HG03565 (cell line): ENCODE data around the gene PHF13.
"Not testable (repeated sequence)": the region's sequence is repeated elsewhere in the genome, so short reads cannot be mapped to it uniquely, and the experiment has no call there.

Experiments used
- ATAC-seq: cut with Tn5 transposase; IDR thresholded peaks from one replicate; pipeline ENCODE4 v1.9.1; 2021; ENCODE audit warnings: mild to moderate bottlenecking, moderate library complexity; ENCODE audit not compliant: unreplicated experiment

PHF13 gene

DNA sequence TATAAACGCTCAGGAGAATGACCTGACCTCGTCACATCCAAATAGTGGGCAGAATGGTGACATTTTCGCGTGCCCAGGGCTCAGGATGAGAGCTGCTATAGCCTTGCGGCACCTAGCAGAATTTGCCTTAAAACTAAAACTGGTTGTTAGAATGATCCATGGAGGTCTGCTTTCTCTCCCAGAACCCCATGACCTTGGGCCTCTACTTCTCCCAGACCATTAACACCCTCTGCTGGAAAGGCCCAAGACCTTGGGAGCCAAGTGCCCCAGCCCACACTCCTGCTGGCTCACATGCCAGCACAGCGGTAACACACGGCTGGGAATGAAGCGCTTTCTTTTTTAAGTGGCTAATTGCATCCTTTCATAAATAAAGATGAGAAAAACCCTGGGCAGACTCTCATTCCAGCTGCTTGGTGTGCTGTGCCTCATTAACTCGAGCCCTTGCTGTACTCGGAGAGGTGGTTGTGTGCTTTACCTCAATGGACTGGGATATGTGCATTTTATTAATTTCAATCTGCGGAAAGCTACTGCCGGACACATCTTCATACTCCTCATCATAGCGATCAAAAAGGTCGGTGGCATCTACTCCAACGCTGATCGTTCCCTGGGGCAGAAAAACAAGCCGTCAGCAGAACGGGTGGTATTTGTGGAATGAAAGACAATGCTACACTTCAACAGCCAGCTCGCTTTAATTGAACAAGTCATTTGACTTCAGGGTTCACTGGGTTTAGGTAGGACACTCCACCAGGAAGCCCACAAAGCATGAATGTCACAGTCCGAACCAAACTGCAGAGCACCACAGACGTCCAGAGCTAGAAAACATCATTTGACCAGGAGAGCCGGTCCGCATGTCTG is 40.1 kb downstream of the PHF13 start:
- ATAC-seq, result no peak

DNA sequence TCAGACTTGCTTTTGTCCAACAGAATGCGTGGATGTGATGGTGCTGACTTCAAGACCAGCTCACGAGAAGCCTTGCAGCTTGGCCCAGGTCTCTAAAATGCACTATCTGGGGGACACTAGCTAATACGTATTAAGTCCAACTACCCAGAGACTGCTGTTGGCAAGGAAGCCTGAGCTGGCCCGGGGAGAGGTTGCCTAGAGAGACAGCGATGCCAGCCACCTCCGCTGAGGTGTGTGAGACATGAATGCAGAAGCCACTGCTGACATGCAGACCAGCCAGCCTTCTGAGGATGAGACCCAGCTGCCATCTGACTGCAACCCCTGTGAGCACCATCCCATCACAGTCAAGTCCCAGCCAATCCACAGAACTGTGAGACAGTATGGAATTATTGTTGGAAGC is 43.6 kb downstream of the PHF13 start:
- no peak for ATAC-seq

DNA sequence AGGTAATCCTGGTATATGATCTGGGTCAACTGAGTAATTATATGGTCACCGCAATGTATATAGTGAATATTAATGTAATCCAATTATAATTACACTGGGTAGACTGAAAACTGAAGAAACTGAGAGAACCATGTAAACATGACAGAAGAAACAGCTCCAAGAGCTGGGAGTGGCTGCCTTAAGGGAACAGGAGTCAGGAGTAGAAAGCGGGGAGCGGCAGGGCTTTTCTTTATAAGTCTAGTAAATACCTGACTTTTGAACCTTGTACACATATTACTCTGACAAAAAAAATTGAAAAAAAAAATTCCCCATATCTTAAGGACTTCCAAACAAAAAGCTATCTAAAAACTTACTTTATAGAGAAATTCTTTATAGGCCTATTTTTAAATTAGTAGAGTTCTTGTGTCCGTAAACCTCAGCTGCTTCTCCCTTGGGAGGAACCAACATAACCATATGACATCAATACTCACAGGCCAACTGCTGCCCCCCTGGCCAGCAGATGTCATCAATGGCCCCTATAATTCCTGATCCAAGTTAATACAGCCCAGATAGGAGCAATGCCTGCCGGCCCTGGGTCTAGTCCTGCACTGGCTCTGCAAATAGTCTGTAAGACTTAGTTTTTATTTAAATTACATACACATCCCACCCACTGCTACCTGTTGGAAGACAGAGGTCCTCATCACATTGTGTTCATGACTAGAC is 45.0 kb downstream of the PHF13 start:
- ATAC-seq, result no peak

DNA sequence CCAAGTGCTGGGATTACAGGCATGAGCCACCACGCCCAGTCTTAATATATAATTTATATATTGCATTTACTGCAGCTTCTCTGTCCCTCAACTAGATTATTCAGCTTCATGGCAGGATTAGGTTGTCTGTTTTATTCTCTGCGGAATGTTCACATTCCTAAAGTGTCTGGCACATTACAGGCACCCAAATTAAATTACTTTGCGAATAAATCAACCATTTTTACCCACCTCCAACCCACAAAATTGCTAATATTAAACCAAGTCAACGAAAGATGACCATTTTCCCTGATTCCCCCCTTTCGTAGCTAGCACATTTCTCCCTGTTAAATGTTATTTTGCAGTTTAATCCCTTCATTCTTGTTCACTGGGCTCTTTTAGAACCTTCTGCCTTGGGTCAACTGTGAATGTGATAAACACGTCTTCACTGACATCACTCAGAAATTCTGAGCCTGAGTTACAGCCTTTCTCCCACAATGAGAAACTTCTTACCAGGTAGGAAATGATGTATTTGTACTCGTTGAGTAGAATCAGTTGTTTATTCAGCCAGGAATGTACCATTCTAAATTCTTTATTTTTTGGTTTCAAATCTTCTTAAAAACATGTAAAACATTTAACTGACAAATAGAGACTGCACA is 47.0 kb downstream of the PHF13 start:
- no peak for ATAC-seq

DNA sequence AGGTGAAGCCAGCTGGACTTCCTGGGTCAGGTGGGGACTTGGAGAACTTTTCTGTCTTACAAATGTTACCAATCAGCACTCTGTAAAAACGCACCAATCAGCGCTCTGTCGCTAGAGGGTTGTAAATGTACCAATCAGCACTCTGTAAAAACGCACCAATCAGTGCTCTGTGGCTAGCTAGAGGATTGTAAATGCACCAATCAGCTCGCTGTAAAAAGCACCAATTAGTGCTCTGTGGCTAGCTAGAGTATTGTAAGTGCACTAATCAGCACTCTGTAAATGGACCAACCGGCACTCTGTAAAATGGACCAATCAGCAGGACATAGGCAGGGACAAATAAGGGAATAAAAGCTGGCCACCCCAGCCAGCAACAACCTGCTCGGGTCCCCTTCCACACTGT is 48.9 kb downstream of the PHF13 start:
- not testable (repeated sequence) for ATAC-seq

DNA sequence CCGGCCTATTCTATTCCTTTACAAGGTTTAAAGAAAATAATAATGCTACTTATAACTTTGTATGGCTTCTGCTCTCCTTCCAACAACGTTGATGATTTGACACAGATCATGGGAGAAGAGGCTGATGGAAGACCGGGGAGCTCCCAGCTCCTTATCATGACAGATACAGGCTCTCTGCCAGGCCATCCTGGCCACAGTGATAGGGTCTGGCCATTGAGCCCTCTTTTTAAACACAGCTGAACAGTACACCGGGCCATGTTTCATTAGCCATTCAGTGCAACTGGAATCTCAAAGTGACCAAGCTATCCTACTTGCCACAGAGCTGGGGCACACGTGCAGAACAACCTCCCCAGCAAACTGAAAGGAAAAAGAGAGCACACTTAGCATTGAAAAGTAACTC is 53.2 kb downstream of the PHF13 start:
- ATAC-seq, result no peak

DNA sequence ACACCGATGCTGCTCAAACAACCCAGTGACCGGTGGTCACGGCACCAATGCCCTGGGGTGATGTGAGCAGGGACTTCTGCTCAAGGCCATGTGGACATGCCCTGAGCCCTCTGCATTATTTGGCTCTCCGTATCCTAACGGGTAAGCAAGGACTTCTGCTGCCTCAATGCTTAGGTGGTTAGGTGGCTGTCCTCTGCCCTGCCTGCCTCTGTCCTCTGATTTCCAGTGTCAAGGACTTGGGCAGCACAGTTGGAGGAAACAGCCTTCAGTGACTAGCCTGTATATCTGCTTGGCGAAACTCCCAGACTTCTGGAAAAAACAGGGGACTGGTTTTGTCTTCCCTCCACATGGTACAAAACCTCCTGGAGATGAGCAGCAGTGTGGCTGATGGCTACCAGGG is 53.6 kb downstream of the PHF13 start:
- no peak for ATAC-seq

DNA sequence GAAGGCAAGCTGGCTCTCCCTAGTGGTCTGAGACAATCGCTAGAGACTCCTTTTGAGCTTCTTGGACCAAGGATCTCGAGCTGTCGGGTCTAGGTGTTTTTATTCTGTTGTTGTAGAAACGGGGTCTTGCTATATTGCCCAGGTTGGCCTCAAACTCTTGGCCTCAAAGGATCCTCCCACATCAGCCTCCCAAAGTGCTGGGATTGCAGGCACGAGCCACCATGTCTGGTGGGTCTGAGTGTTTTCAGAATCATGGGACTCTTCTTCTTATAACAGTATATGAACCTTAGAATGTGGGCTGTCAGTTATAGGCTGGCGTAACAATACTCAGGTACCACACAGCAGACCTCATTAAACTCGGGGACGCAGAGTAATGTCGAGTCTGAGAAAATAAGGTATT is 55.0 kb downstream of the PHF13 start:
- no peak for ATAC-seq

DNA sequence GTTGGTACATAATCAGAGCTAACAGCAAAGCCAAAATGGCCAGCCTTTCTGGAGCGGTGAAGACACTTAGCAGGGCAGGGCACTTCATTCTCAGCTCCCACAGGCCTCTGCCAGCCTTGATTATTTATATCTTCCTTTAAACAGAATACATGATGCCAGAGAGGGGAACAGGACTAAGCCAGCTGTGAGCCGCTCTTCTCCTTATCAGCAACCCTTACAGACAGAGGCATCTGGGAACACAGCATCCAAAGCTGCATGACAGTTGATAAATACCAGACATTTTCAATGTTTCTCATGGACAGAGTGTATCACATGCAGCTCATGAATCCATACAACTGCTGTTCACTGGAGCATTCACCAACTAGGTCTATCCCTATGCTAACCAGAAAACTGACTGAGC is 59.0 kb downstream of the PHF13 start:
- ATAC-seq, result no peak
